Stimulated activated CD8-positive, alpha-beta memory T cell treated with anti-CD3 and anti-CD28 coated beads, Interleukin-4, amount 100 ng/mL, for 4 hours (primary cell): ENCODE results near the gene ZNF526.
A peak's percentile ranks its signal among the peaks of the same experiment; 100 is the strongest.

Experiments used
- DNase-seq, 2 donors: peaks; one replicate each; pipeline ENCODE4 v3.0.0-alpha.2; 2020; ENCODE audit warnings: low read depth in 2 of 2, low spot score in 1 of 2

ZNF526 gene

DNA sequence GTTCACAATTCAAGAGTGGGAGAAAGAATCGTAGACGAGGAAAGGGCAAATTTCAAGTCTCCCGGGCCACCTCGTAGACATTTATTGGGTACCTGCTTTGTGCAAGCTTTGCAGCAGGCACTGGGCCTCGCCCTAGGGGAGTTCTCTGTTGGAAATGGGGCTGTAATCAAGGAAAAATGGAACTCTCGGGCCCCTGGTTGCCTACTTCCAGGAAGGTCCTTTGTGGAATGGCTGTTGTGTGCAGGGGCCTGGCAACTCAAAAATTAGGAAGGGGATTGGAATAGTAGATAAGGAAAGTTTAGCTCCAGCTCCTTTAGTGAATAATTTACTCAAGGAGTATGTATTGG, 612 bp downstream of the ZNF526 start:
- DNase-seq, result no peak

DNA sequence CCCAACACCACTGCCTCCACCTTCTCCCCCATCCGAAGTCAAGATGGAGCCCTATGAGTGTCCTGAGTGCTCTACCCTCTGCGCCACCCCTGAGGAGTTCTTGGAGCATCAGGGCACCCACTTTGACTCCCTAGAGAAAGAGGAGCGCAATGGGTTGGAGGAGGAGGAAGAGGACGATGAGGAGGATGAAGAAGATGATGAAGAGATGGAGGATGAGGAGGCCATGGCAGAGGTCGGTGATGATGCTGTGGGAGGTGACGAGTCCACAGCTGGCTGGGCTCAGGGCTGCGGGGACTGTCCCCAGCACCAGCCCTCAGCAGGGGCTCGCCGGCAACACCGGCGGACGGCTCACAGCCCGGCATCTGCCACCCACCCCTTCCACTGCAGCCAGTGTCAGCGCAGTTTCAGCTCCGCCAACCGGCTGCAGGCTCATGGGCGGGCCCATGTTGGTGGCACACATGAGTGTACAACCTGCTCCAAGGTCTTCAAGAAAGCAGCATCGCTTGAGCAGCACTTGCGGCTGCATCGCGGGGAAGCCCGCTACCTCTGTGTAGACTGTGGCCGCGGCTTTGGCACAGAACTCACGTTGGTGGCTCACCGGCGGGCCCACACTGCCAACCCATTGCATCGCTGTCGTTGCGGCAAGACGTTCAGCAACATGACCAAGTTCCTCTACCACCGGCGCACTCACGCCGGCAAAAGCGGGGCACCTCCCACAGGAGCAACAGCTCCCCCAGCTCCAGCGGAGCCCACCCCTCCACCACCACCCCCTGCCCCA, 5.0 kb downstream of the ZNF526 start:
- no peak for DNase-seq

- no peak for DNase-seq
These were observed 5.7 kb downstream of the ZNF526 start for GRCh38 chr19:42225718-42226292.

DNA sequence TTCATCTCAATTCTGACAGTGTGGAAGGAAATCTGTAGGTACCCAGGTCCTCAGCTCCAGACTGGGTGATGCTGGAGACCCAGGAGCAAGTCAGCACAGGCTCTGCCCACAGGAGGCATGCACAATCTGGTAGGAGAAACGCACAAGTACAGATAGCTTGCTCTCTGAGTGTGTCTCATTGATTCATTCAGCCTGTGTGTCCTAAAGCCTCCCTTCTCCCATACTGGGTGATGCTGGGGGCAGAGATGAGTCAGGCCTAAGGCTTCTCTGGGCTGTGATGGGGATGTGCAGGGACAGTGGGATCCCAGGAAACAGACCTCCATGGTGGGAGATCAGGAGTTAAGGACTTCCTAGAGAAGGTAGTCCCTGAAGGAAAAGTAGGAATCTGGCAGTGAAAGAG, 6.8 kb downstream of the ZNF526 start:
- DNase-seq, result no peak

DNA sequence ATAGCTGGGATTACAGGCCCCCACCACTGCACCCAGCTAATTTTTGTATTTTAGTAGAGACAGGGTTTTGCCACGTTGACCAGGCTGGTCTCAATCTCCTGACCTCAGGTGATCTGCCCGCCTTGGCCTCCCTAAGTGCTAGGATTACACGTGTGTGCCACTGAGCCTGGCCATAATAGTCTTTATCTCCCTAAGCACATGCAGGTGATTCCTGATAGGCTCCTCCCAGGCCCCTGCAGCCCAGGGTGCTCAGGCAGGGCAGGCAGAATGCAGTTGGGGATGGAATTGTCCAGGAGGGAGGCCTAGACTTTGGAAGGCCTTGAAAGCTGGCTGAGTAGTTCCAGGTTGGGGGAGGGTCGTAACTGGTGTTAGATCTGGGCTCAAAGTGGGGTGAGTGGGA, 8.5 kb downstream of the ZNF526 start:
- DNase-seq, result no peak

- DNase-seq, result no peak
These were observed 9.3 kb downstream of the ZNF526 start for GRCh38 chr19:42229301-42229854.

GRCh38 chr19:42229855-42230351, 9.8 kb downstream of the ZNF526 start:
- DNase-seq, result no peak

GRCh38 chr19:42230571-42230970, 10.5 kb downstream of the ZNF526 start:
- no peak for DNase-seq

DNA sequence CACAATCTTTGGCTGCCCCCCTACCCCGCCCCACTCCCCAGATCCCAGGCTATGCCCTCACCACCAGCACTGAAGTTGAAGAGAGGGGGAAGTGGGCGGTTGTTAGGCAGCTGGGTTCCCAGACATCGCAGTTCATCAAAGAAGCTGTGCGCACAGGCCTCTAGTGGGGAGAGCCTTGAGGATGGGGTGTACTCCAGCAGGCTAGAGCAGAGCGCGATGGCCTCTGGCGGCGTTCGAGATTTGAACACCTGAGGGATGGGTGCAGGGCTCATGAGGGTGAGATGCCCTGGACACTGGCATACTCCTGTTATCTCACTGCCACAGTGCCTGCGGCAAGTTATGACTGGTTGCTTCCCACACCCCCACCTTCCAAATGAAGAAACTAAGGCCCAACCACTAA, 12.3 kb downstream of the ZNF526 start:
- no peak for DNase-seq

- DNase-seq, result no peak
These were observed 13.0 kb downstream of the ZNF526 start for GRCh38 chr19:42233106-42233505.

DNA sequence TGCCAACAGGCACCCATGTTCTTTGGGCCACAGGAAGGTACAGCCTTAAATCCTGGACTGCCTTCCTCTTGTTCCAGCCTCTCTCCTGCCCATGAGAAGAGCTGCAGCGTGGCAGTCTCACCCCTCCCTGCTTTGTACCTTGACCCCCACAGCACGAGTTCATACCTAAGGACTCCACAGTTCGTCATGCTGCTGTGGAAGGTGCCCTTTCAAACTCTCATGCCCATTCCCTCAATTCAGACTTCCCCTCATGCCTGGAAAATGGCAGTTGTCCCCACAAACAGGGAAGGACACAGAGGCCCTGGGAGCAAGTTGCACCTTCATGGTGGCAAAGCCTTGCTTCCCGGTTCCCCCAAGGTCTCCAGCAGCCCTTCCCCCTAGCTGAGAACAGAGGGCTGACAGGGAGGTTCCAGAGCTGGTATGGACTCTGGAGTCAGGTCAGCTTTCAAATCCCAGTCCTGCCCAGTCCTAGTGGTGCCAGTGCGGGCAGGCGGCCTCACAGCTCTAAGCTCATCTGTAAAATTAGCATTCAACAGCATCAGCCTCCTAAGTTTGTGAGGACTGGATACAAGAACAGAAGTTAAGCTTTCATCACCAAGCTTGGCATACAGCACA, 13.7 kb downstream of the ZNF526 start:
- DNase-seq, result no peak

DNA sequence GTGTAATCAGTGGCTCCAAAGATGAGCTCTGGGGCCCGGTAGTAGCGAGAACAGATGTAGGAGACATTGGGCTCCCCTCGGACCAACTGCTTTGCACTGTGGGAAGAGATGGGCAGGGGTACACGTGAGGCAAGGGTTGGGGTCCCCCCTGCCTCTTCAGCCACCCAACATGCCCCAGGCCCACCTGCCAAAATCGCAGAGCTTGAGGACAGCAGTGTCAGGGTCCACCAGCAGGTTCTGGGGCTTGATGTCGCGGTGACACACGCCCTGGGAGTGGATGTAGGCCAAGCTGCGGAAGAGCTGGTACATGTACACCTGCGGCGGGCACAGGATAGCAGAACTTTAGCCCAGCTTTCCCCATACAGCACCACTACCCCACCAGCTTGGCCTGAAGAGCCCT, 14.3 kb downstream of the ZNF526 start:
- DNase-seq, result no peak

- no peak for DNase-seq
These were observed 15.1 kb downstream of the ZNF526 start for GRCh38 chr19:42235181-42235580.

GRCh38 chr19:42239544-42240220, 19.6 kb downstream of the ZNF526 start:
- no peak for DNase-seq

DNA sequence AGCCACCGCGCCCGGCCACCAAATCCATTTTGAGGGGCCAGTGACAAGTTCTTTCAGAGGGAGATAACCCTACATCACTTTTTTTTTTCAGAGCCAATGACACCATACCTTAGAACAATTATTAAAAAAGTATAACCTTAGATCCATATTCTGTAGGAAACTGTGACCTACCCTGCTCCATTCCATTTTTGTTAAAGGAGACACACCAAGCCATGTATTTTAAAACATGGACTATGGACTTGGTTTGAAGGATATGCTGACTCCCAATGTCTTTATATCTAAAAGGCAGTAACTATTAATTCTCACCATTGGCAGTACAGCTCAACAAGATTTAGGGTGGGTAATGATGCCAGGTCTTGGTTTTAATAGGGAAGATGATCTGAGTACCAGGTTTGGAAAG, 21.2 kb downstream of the ZNF526 start:
- no peak for DNase-seq

DNA sequence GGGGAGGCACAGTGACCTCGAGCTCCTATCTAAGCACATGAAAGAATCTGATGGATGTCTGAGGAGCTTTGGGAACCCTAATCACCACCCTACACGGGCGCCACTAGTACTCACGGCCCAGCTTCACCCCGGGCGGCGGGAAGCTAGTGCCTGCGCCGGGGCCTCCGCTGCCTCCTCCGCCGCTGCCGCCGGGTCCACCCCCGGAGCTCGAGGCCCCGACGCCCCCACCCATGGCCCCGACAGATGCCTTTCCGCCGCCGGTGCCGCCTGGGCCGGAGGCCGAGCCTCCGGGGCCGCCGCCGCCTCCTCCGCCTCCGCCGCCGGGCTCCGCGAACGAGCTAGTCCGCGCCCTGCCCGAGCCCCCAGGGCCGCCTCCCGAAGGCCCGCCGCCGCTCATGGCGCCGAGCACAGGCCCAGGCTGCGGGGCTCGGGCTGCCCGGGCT, 22.0 kb downstream of the ZNF526 start:
- no peak for DNase-seq

DNA sequence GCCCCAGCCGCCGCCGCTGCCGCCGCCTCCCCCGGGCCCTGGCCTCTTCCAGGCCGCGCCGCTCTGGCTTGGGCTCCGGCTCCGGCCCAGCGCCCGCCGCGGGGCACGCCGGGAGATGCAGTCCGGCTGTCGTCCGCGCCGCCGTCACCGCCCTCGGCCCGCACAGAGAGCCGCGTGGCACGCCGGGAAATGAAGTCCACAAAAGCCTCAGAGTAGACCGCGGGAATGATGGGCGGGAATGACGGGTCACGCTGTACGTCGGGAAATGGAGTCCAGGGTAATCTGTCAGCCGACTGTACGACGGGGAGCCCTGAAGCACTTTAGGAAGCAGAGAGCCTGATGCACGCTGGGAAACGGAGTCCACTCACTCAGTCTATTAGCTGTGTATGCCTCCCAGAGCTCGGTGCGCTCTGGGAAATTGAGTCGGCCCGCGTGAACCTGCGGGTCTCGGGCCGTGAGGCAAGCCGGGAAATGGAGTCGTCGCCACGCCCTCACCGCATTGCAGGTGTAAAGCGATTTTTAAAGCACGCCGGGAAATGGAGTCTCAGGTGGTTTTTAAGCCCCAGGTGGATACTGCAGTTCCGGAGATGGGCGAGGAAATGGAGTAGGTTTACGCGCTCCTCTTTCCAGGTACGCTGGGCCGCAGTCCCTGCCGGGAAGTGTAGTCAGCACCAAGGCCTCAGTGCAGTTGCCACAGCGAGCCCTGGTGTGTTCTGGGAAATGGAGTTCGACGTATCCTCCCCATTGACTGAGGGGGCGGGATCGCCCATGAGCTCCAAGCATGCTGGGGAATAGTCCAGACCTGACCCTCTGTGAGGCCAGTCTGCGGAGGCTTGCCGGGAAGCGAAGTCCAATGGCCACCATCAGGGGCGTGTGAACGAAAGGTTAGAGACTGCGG, 22.6 kb downstream of the ZNF526 start, which contains the start of gene GSK3A:
Gene GSK3A (minus strand): TSS at position 91 of the 898 bp plus-strand sequence. CDS start 137 bp downstream, outside the sequence.
- DNase-seq, result peak; percentile 87 to 93

DNA sequence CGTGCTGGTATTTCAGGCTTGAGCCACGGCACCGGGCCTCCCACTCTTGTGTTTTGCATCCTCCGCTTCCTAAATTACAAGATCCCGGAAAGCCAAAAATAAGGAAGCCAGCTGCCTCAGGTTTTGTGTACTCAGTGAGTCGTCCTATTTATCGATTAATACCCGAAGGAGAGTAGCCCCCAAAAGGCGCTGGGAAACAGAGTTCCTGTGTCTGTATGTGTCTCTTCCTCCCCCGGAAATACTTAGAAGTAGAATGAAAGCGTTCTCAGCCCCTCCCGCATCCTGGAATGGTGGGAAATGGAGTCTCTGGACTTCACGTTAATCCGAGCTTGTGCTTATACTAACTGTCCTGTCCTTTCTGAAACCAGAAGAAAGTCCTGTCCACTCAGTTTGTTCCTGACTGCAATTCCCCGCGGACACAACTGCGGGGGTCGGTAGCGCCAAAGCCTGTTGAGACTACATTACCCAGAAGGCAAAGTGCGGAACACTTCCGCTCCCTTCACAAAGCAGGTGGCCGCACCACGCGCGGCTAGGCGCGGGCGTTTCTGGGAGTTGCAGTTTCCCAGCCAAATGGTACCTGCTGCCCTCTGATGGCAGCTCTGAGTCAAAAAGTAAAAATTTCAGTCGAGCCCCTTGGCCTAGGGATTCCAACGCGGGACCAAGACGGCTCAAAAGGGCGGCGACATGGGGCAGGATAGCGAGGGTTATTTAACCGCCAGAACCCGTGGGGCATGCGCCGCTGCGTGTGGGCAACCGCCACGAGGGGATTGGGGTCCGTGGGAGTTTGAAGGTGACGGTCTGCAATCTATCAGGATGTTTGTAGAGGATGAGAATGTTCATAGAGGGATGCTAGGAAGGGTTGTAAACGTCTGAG, 24.5 kb downstream of the ZNF526 start:
- DNase-seq, result peak; percentile 85 to 87

DNA sequence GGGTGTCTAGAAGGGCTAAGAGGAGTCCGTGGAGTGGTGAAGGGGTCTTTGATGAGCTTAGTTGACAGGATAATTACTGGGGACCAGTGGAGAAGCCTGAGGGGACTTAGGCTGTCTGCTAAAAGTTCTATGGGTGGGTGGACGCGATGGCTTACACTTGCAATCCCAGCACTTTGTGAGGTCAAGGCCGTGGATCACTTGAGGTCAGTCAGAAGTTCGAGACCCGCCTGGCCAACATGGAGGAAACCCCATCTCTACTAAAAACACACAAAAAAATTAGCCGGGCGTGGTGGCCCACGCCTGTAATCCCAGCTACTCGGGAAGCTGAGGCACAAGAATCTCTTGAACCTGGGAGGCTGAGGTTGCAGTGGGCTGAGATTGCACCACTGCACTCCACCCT, 25.1 kb downstream of the ZNF526 start:
- no peak for DNase-seq
